Left hindlimb (tissue), 1 donor: Measurements from ENCODE around the gene MPRIP.
A peak's percentile ranks its signal among the peaks of the same experiment; 100 is the strongest.

Experiments used
- DNase-seq: peaks from one replicate; pipeline ENCODE4 v3.0.0-alpha.2; 2018

Gene MPRIP

DNA sequence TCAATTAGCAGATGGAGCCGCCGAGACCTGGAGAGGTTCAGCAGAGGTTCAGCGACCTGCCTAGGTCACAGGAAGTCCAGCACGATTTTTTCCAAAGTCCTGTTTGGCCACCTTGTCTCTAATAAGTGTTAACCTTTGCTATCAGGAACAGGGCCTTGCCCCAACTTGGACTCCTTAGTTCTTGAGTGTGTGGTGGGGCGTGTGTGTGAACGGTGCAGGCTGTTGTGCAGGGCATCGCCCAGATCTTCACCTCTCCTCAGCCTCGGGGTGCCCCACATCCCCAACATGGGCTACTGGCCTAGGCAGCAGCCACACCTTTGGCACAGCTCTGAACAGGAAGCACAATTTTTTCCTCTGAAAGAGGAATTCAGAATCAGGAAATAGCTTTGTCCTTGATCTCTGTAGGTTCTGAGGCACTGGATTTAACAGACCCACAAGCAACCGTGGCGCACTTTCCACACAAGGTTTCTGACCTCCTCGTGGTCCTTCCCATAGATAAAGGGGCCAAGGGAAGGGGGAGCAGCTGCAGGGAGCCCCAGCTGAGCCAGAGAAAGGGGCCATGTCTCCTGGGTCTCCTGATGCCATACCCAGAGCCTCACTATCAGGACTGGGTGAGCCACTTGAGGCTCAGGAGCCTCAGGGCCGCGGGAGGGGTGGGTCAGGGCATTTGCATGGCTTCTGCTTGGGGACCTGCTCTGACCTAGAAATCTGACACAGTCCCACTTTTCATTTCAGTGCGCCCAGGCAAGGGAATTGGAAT, 10.4 kb downstream of the MPRIP start:
- DNase-seq: no peak

DNA sequence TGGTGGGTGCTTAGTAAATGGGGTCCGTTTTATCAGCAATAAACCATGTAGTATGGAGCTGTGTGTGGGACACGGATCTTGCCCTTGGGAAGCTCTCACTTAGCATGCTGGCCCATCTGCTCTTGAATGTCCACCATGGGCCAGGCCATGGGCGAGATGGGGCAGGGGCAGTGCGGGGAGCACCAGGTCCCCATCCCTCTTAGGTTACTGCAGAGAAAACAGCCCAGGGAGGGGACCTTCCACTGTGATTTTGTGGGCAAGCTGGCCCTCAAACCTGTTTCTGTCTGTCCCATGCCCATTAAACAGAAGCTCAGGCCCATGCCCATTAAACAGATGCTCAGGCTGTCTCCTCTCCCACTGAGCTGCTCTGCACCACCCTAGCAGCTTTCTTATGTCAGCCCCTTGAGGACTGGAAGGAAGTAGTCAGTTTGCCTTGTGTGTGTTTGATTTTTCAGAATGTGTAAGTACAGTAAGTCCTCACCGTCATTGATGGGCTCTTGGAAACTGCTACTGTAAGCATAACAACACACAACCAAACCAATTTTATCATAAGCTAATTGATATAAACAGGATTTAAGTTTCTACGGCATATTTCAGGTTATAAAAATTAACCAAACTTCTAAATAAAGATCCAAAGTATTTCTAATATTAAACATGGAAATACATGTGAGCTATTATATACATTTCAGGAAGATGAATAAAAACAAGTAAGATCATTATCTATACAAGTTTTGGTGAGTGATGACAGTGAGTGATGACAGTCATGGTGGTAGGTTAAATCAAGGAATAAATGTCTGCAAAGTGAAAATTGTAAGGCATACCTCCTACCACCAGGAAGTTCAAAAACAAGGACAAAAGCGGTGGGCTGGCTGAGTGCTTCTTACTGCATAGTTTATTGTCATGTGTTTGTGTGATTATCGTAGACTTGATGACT, 11.5 kb downstream of the MPRIP start:
- DNase-seq: no peak

GRCh38 chr17:17054636-17055035, 12.4 kb downstream of the MPRIP start:
- DNase-seq: no peak

- no peak for DNase-seq
These were observed 13.3 kb downstream of the MPRIP start for GRCh38 chr17:17055286-17056155.

DNA sequence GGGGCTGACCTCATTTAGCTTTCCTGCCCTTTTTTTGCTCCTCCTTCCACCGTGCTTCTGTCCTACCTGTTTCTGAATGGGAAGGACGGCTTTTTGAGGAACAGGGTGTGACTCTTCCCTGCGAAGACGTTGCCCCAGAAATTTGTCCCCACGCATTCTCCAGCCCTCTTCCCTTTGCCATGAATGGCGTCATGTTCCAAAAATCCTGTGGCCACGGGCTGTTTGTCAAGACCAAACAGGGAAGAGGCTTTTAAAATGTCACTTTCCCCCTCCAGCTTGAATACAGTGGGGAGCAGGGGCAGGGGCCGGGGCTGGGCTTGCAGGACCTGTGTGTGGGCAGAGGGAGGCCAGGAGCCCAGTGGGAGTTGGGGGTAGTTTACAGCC, 13.9 kb downstream of the MPRIP start:
- DNase-seq: no peak

DNA sequence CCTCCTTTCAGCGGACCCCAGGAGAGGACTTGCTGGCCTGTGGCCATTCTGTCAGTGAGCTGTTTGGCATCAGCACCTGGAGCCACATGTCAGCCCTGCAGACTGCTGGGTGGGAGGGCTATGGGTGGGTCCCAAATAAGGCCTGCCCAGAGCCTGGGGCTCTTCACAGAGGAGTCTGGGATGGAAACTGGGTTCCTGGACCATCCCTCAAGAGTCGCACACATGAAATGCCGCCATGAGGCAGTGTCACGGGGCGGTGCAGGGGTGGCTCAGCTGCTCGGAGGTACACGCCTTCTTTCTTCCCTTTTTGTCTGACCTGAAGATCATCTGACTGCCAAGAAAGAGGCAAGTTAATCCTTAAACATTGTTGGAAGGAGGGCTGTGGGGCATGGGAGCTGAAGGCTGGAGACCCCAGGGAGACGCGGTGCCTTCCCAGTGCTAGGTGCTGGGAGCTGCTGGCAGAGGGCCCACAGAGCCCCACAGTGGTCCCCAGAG, 14.8 kb downstream of the MPRIP start:
- DNase-seq: peak; percentile 19

GRCh38 chr17:17058304-17058703, 16.0 kb downstream of the MPRIP start:
- peak; percentile 15 for DNase-seq

GRCh38 chr17:17059301-17059890, 17.1 kb downstream of the MPRIP start:
- DNase-seq: peak; percentile 7

- peak; percentile 31 for DNase-seq
These were observed 18.0 kb downstream of the MPRIP start for GRCh38 chr17:17060001-17060922.

DNA sequence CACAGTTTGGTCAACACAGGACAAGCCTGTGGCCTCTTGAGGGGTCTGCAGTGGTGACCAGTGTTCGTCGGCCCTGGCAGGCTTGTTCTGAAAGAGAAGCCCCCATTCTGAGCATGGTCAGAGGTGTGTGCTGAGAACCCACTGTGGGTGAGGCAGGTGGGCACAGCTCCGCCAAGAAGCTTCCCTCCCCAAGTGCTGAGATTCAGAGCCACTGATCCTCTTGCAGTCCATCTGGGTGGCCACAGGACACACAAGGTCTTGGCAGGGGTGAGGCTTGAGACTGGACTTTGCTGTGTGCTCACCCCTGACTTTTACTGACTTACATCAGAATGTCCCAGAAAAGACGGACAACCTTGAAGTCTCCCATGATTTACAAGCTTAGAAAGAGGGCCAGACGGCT, 18.7 kb downstream of the MPRIP start:
- DNase-seq: peak; percentile 6

DNA sequence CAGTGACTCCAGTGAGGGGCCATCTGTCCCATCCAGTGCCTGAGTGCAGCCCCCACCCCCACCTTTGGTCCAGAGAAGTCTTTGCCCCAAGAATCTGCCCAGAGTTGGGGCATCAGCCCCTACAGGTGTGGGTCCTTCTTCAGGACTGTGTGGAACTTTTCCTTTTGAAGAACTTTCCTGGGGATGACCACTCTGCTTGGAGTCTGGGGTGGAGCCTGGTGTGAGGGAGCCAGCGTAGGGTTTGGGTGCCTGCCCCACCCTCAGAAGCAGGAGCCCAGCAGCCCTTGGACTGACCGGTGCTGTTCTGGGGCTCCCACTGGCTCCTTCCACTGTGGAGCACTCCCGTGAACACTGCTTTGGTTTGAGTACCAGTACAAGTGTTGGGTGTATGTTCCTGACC, 19.3 kb downstream of the MPRIP start:
- peak; percentile 9 for DNase-seq

- no peak for DNase-seq
These were observed 20.1 kb downstream of the MPRIP start for GRCh38 chr17:17062356-17062755.

DNA sequence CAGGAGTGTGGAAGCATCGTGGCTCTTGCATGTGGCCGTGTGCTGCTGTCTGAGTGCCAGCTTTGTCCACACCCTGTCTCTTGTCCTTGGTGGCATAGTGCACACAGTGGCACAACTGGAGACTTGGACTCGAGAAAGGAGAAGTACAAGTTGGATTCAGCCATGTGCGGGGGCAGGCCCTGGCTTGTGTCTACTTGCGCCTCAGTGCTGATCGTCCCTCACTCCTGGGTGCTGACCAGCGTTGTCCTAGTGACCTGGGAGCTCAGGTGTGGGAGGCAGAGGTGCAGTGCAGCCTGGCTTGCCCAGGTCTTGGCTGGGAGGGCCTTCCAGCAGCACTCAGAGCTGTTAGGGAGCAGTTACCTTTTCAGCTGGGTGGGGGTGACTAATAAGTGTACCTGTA, 20.6 kb downstream of the MPRIP start:
- DNase-seq: no peak

- no peak for DNase-seq
These were observed 21.4 kb downstream of the MPRIP start for GRCh38 chr17:17063546-17064122.

- no peak for DNase-seq
These were observed 22.1 kb downstream of the MPRIP start for GRCh38 chr17:17064322-17064721.

- DNase-seq: no peak
These were observed 23.8 kb downstream of the MPRIP start for GRCh38 chr17:17066021-17066420.

DNA sequence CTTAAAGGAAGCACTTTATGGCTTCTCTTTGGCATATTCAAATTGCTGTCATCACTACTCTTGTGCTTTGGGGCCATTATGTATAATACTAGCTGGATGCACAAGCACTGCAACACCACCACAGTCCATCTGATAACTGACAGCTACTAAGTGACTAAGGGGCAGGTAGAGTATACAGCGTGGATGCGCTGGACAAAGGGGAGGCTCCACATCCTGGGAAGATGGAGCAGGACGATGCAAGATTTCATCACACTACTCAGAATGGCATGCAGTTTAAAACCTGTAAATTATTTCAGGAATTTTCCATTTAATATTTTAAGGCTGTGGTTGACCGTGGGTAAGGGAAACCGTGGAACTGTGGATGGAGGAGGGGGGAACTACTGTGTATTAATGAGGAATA, 25.0 kb downstream of the MPRIP start:
- no peak for DNase-seq

DNA sequence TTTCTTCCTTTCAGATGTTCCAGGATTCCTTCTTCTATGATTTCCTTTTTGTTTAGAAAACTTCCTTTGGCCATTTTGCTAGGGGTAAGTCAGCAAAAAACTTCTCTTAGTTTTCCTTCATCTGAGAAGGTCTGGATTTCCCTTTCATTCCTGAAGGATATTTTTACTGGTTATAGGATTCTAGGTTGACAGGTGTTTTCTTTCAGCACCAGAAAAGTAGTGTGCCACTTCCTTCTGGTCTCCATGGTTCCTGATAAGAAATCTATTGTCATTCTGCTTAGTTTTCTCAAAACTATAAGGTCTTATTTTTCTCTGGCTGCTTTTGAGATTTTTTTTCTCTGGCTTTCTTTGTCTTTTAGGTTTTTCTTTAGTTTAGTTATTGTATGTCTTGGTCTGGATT, 27.6 kb downstream of the MPRIP start:
- no peak for DNase-seq

DNA sequence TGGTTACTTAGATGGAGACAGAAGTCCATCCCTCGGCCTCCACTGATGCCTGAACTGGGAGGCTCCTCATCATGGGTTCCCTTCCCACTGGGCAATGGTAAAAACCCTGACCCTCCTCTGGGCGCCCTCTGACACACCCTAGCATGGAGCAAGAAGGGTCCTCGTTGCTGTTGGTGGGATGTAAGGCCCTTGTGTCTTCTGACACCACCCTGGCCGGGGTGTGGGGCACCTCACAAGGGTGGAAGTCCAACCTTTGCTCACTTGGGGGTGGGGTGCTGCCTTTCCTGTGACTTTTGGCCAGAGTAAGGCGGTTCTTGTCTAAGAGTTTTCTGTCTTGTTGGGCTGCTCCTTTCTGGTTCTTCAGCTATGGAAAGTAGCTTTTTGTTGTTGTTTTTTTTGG, 28.7 kb downstream of the MPRIP start:
- DNase-seq: no peak

- no peak for DNase-seq
These were observed 29.5 kb downstream of the MPRIP start for GRCh38 chr17:17071531-17072360.
